Mesenchymal stem cell (in vitro differentiated cells and primary cell): ENCODE measurements around the gene KLRB1.

Source experiments
- DNase-seq: peaks from one replicate; pipeline ENCODE4 v3.0.0-alpha.2; 2013
- H2AFZ ChIP-seq: one replicate; pipeline ENCODE4 v1.6.1; 2013; ENCODE audit warnings: low read depth, mild to moderate bottlenecking, control low read depth, inconsistent platforms, low read length, moderate library complexity
- H2AK5ac ChIP-seq: 2 replicates; pipeline ENCODE4 v1.6.1; 2013; ENCODE audit warnings: low read length, moderate library complexity, mild to moderate bottlenecking, inconsistent platforms; ENCODE audit not compliant: severe bottlenecking
- H2BK120ac ChIP-seq: one replicate; pipeline ENCODE4 v1.6.1; 2013; ENCODE audit warnings: low read depth, mild to moderate bottlenecking, inconsistent platforms, low read length, moderate library complexity
- H2BK12ac ChIP-seq, 2 experiments: one replicate each; pipeline ENCODE4 v1.6.1; 2013; ENCODE audit warnings: inconsistent platforms in 2 of 2, low read length in 2 of 2, mild to moderate bottlenecking in 2 of 2, moderate library complexity in 2 of 2, control low read depth in 1 of 2
- H2BK15ac ChIP-seq: one replicate; pipeline ENCODE4 v1.6.1; 2013; ENCODE audit warnings: mild to moderate bottlenecking, low read depth, inconsistent platforms; ENCODE audit not compliant: poor library complexity, severe bottlenecking
- H2BK5ac ChIP-seq: 2 replicates; pipeline ENCODE4 v1.6.1; 2013; ENCODE audit warnings: low read depth, mild to moderate bottlenecking, low read length, control low read depth, inconsistent platforms; ENCODE audit not compliant: poor library complexity, severe bottlenecking
- H3K14ac ChIP-seq, 2 experiments: one replicate each; pipeline ENCODE4 v1.6.1; 2013; ENCODE audit warnings: inconsistent platforms in 2 of 2, low read length in 2 of 2, control low read depth in 1 of 2, mild to moderate bottlenecking in 1 of 2, moderate library complexity in 1 of 2
- H3K18ac ChIP-seq, 2 experiments: one replicate each; pipeline ENCODE4 v1.6.1; 2013; ENCODE audit warnings: inconsistent platforms in 2 of 2, low read length in 2 of 2, control low read depth in 1 of 2, low read depth in 1 of 2, mild to moderate bottlenecking in 1 of 2
- H3K23ac ChIP-seq, 2 experiments: one replicate each; pipeline ENCODE4 v1.6.1; 2013; ENCODE audit warnings: inconsistent platforms in 2 of 2, low read length in 2 of 2, mild to moderate bottlenecking in 2 of 2, moderate library complexity in 2 of 2, control low read depth in 1 of 2
- H3K27ac ChIP-seq: 2 replicates; pipeline ENCODE4 v1.5.1; 2013; ENCODE audit warnings: mild to moderate bottlenecking, moderate library complexity, low read length, control low read depth, inconsistent platforms; ENCODE audit not compliant: poor library complexity, severe bottlenecking
- H3K27me3 ChIP-seq, 2 experiments: 2 replicates each; pipeline versions ENCODE4 v1.6.1 to v1.7.0; 2013; ENCODE audit warnings: low read length in 2 of 2, mild to moderate bottlenecking in 2 of 2, moderate library complexity in 2 of 2, control low read depth in 1 of 2, inconsistent platforms in 1 of 2; ENCODE audit not compliant: control insufficient read depth in 1 of 2, insufficient read depth in 1 of 2
- H3K36me3 ChIP-seq, 2 experiments: 2 replicates each; pipeline versions ENCODE4 v1.6.1 to v1.7.0; 2013; ENCODE audit warnings: low read length in 2 of 2, control low read depth in 1 of 2, inconsistent platforms in 1 of 2, low read depth in 1 of 2, mild to moderate bottlenecking in 1 of 2; ENCODE audit not compliant: insufficient read depth in 2 of 2, control insufficient read depth in 1 of 2
- H3K4ac ChIP-seq, 2 experiments: one replicate each; pipeline ENCODE4 v1.6.1; 2013; ENCODE audit warnings: inconsistent platforms in 2 of 2, low read length in 2 of 2, mild to moderate bottlenecking in 2 of 2, moderate library complexity in 2 of 2, control low read depth in 1 of 2, low read depth in 1 of 2
- H3K4me1 ChIP-seq: 2 replicates; pipeline ENCODE4 v1.6.1; 2013; ENCODE audit warnings: low read depth, low read length, control low read depth; ENCODE audit not compliant: control insufficient read depth, insufficient read depth
- H3K4me2 ChIP-seq: 2 replicates; pipeline ENCODE4 v1.6.1; 2013; ENCODE audit warnings: low read length, mild to moderate bottlenecking, inconsistent platforms; ENCODE audit not compliant: poor library complexity, severe bottlenecking
- H3K4me3 ChIP-seq, 2 experiments: 2 replicates each; pipeline versions ENCODE4 v1.5.1 to v1.7.0; 2013; ENCODE audit warnings: low read length in 2 of 2, mild to moderate bottlenecking in 2 of 2, control low read depth in 1 of 2, low read depth in 1 of 2; ENCODE audit not compliant: insufficient read depth in 1 of 2
- H3K79me1 ChIP-seq: replicated peaks from 2 replicates; pipeline ENCODE4 v1.6.1; 2013; ENCODE audit warnings: mild to moderate bottlenecking, control low read depth, low read length, inconsistent platforms; ENCODE audit not compliant: poor library complexity, severe bottlenecking
- H3K9ac ChIP-seq: 2 replicates; pipeline ENCODE4 v1.7.0; 2013; ENCODE audit warnings: mild to moderate bottlenecking, low read length, moderate library complexity
- H3K9me3 ChIP-seq: 2 replicates; pipeline ENCODE4 v1.7.0; 2013; ENCODE audit warnings: mild to moderate bottlenecking, low read length; ENCODE audit not compliant: control insufficient read depth
- H4K8ac ChIP-seq: one replicate; pipeline ENCODE4 v1.6.1; 2013; ENCODE audit warnings: inconsistent platforms, mild to moderate bottlenecking, low read length, moderate library complexity
- H4K91ac ChIP-seq: one replicate; pipeline ENCODE4 v1.6.1; 2013; ENCODE audit warnings: mild to moderate bottlenecking, low read length, inconsistent platforms
- WGBS: methylation state at CpG from one replicate; pipeline ENCODE4 v1.1.7; 2013; ENCODE audit warnings: mixed read lengths; 5-methylcytosine and 5-hydroxymethylcytosine counted together

The KLRB1 gene

GRCh38 chr12:9648701-9649531 is 41.2 kb upstream of the KLRB1 start:
- Histone ChIP-seq H3K4ac (peak overlapping the region; percentile 17 to 88), H2BK12ac (no peak overlapping the region), H3K36me3 (peaks cover 0 to 3% of the 10 kb centered on the region in 2 experiments), H3K23ac (no peak overlapping the region), H2AFZ (no peak overlapping the region), H3K27me3 (no peaks in the 10 kb centered on the region), H3K4me1 (peaks cover 8% of the 10 kb centered on the region), H3K14ac (no peak overlapping the region), H3K9ac (peak overlapping the region; percentile 92), H3K4me2 (peak overlapping the region; percentile 84), H3K27ac (peak overlapping the region; percentile 96), H2BK15ac (no peak overlapping the region), H3K79me1 (peaks cover under 1% of the 10 kb centered on the region), H3K18ac (peak overlapping the region; percentile 75 to 86), H2BK120ac (no peak overlapping the region), H3K4me3 (peak overlapping the region; percentile 75 to 90), H4K8ac (peak overlapping the region; percentile 19), H4K91ac (peak overlapping the region; percentile 79), H3K9me3 (no peaks in the 10 kb centered on the region), H2AK5ac (no peak overlapping the region), H2BK5ac (no peak overlapping the region)
- 33% methylated on average over 8 of the region's 13 CpGs for WGBS
- peak; percentile 8 for DNase-seq

GRCh38 chr12:9647825-9648700 is 40.3 kb upstream of the KLRB1 start:
- no peaks in the 10 kb centered on the region for H3K79me1 ChIP-seq
- peak overlapping the region; percentile 96 for H3K27ac ChIP-seq
- H4K8ac ChIP-seq = peak overlapping the region; percentile 99
- peak overlapping the region; percentile 75 to 95 for H3K18ac ChIP-seq
- H2BK120ac ChIP-seq = peak overlapping the region; percentile 85
- H4K91ac ChIP-seq = peak overlapping the region; percentile 94
- WGBS = under 1% methylated on average over 51 of the region's 55 CpGs
- no peaks in the 10 kb centered on the region for H3K27me3 ChIP-seq
- peak; percentile 87 for DNase-seq
- peak overlapping the region; percentile 84 for H3K4me2 ChIP-seq
- H2BK15ac ChIP-seq = peak overlapping the region; percentile 60
- no peaks in the 10 kb centered on the region for H3K9me3 ChIP-seq
- peak overlapping the region; percentile 16 for H2AK5ac ChIP-seq
- H3K23ac ChIP-seq = peak overlapping the region; percentile 14 to 82
- H3K9ac ChIP-seq = peak overlapping the region; percentile 92
- H2BK5ac ChIP-seq = peak overlapping the region; percentile 71
- H2BK12ac ChIP-seq = peak overlapping the region; percentile 43 to 79
- peaks cover 8% of the 10 kb centered on the region for H3K4me1 ChIP-seq
- H2AFZ ChIP-seq = peak overlapping the region; percentile 66
- peak overlapping the region; percentile 75 to 90 for H3K4me3 ChIP-seq
- no peaks in the 10 kb centered on the region for H3K36me3 ChIP-seq
- peak overlapping the region in 1 of 2 experiments; percentile 77 for H3K14ac ChIP-seq
- H3K4ac ChIP-seq = peak overlapping the region; percentile 88 to 92

GRCh38 chr12:9646794-9647781 is 39.4 kb upstream of the KLRB1 start:
- H2BK5ac ChIP-seq = no peak overlapping the region
- peak overlapping the region; percentile 57 to 68 for H3K18ac ChIP-seq
- whole genome bisulfite sequencing = 33% methylated on average over 13 of the region's 13 CpGs
- peak overlapping the region; percentile 84 for H3K4me2 ChIP-seq
- H3K79me1 ChIP-seq = no peaks in the 10 kb centered on the region
- no peak overlapping the region for H2BK15ac ChIP-seq
- DNase-seq = peak; percentile 82
- no peak overlapping the region for H3K14ac ChIP-seq
- peak overlapping the region; percentile 69 for H2BK120ac ChIP-seq
- peak overlapping the region; percentile 74 for H4K8ac ChIP-seq
- peak overlapping the region; percentile 82 for H4K91ac ChIP-seq
- H2AFZ ChIP-seq = peak overlapping the region; percentile 10
- peak overlapping the region; percentile 92 for H3K9ac ChIP-seq
- H3K27me3 ChIP-seq = no peaks in the 10 kb centered on the region
- H3K36me3 ChIP-seq = no peaks in the 10 kb centered on the region
- no peaks in the 10 kb centered on the region for H3K9me3 ChIP-seq
- peak overlapping the region in 1 of 2 experiments; percentile 11 for H2BK12ac ChIP-seq
- peak overlapping the region; percentile 13 for H2AK5ac ChIP-seq
- peak overlapping the region; percentile 63 for H3K27ac ChIP-seq
- H3K23ac ChIP-seq = no peak overlapping the region
- peaks cover 8% of the 10 kb centered on the region for H3K4me1 ChIP-seq
- H3K4ac ChIP-seq = peak overlapping the region in 1 of 2 experiments; percentile 85
- H3K4me3 ChIP-seq = peak overlapping the region; percentile 75 to 90
